Fibroblast of lung (primary cell): ENCODE data around the gene RAMP2.

Source experiments
- EZH2 ChIP-seq: IDR thresholded peaks from 2 replicates; pipeline ENCODE4 v1.5.1; 2012; ENCODE audit warnings: low read length, control low read depth, mild to moderate bottlenecking; ENCODE audit errors: missing control alignments
- TF ChIP-seq, protein P1 (sequence below), 2 donors: IDR thresholded peaks in 1 of 2; conservative IDR thresholded peaks in 1 of 2; 1 replicate in 1 of 2; 2 replicates in 1 of 2; pipeline ENCODE4 v1.5.1; 2011 to 2012; ENCODE audit warnings: low read length in 2 of 2, control low read depth in 1 of 2, inconsistent platforms in 1 of 2, low read depth in 1 of 2, mild to moderate bottlenecking in 1 of 2

DNA sequence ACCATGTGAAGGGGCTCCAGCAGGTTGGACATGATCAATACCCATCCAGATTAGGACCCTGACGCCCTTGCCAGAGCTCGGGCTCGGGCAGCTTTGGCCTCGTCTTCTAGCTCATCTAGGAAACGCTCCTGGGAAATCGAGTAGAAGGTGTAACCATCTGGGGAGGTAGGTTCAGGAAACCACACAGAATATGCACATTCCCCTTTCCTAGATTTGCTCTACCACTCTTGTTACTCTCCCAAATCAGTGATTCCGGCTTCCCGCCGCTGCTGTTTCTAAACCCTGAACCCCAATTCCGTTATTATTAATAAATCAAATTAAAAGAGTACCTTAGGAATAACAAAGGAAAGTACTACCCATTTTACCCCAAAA lies 37.0 kb downstream of the RAMP2 start:
- TF ChIP-seq, protein P1, sequence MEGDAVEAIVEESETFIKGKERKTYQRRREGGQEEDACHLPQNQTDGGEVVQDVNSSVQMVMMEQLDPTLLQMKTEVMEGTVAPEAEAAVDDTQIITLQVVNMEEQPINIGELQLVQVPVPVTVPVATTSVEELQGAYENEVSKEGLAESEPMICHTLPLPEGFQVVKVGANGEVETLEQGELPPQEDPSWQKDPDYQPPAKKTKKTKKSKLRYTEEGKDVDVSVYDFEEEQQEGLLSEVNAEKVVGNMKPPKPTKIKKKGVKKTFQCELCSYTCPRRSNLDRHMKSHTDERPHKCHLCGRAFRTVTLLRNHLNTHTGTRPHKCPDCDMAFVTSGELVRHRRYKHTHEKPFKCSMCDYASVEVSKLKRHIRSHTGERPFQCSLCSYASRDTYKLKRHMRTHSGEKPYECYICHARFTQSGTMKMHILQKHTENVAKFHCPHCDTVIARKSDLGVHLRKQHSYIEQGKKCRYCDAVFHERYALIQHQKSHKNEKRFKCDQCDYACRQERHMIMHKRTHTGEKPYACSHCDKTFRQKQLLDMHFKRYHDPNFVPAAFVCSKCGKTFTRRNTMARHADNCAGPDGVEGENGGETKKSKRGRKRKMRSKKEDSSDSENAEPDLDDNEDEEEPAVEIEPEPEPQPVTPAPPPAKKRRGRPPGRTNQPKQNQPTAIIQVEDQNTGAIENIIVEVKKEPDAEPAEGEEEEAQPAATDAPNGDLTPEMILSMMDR (conservative IDR thresholded peaks at IDR 0.05 in 1 of 2, IDR thresholded peaks at IDR 0.05 in 1 of 2; ENCODE audit: low read depth in 1 of 2, low read length in 2 of 2), result no peak
- TF ChIP-seq EZH2, result no peak
